ENCODE data around the gene BNIPL.

DNA sequence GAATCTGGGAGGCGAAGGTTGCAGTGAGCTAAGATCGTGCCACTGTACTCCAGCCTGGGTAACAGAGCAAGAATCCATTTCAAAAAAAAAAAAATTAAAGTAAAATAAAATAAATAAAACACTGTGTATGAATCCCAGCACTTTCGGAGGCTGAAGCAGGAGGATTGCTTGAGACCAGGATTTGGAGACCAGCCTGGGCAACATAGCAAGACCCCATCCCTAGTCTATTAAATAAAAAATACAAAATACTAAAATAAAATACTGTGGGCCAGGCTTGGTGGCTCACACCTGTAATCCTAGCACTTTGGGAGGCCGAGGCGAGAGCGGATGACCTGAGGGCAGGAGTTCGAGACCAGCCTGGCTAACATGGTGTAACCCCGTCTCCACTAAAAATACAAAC is 4.2 kb upstream of the BNIPL start:
- TF ChIP-seq POLR2AphosphoS5 (IDR thresholded peaks at IDR 0.05) = no peak
- TF ChIP-seq, protein P1, sequence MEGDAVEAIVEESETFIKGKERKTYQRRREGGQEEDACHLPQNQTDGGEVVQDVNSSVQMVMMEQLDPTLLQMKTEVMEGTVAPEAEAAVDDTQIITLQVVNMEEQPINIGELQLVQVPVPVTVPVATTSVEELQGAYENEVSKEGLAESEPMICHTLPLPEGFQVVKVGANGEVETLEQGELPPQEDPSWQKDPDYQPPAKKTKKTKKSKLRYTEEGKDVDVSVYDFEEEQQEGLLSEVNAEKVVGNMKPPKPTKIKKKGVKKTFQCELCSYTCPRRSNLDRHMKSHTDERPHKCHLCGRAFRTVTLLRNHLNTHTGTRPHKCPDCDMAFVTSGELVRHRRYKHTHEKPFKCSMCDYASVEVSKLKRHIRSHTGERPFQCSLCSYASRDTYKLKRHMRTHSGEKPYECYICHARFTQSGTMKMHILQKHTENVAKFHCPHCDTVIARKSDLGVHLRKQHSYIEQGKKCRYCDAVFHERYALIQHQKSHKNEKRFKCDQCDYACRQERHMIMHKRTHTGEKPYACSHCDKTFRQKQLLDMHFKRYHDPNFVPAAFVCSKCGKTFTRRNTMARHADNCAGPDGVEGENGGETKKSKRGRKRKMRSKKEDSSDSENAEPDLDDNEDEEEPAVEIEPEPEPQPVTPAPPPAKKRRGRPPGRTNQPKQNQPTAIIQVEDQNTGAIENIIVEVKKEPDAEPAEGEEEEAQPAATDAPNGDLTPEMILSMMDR (IDR thresholded peaks at IDR 0.05) = no peak
